HG02759 (cell line): ENCODE data around the gene GAB2.
"Not testable (repeated sequence)": the region's sequence is repeated elsewhere in the genome, so short reads cannot be mapped to it uniquely, and the experiment has no call there.

Experiments used
- ATAC-seq: cut with Tn5 transposase; IDR thresholded peaks from one replicate; pipeline ENCODE4 v1.9.1; 2021; ENCODE audit warnings: mild to moderate bottlenecking, moderate library complexity; ENCODE audit not compliant: unreplicated experiment

Gene GAB2

DNA sequence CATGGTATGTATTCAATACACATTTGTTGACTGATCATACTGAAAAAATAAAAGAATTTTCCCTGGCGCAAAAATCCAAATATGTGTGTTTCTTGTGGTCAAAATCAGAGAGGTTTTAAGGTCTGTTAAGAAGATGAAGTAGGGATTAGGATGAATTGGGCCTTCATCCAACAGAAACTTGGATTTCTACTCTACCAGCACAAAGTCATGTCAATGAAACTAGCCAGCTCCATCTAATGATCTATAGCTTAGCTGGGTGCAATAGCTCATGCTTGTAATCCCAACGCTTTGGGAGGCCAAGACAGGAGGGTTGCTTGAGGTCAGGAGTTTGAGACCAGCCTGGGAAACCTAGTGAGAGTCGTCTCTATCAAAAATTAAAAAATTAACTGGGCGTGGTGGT is 163.4 kb downstream of the GAB2 start:
- ATAC-seq = no peak

DNA sequence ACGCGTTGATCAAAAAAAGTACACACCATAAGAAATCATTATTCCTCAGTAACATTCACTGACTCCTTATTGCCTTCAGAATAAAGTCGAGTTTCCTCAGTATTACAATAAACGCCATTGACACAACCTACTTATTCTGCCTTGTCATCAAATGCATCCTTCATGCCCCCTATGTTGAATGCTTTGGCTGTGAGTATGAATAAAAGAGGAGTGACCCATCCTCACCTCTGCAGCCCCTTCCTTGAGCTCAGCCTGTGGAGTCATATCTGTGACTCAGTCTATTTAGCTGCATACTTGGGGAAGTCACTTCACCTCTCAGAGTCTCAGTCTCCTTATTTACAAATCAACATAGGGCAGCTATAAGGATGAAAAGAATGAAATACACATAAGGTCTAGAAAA is 163.8 kb downstream of the GAB2 start:
- no peak for ATAC-seq

DNA sequence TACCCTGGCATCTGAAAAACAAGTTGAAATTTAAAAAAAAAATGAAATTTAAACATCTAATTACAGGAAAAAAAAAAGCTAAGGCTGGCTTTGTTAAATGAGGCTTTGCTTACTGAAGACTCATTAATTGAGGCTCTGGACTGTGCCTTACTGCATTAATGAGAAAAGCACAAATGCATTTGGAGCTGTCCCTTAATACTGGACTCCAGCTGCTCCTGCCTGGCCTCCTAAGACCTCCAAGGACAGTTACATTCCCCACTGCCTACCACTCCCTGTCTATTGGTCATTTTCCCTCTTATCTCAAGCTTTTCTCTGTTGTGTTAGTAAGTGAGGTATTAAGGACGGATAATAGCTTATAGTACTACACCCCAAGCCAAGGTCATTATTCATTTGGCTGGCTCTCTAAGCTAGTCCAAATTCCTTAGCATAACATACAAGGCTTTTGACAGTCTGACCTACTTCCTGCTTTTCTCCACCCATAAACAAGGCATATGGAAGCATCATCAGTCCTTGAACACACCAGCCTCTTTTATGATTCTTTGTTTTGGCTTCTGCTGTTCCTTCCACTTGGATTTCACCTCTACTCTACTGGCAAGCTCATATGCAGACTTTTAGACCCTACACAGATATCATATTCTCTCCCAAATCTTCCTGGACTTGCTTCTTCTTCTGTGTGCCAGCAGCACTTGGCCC is 166.4 kb downstream of the GAB2 start:
- no peak for ATAC-seq

DNA sequence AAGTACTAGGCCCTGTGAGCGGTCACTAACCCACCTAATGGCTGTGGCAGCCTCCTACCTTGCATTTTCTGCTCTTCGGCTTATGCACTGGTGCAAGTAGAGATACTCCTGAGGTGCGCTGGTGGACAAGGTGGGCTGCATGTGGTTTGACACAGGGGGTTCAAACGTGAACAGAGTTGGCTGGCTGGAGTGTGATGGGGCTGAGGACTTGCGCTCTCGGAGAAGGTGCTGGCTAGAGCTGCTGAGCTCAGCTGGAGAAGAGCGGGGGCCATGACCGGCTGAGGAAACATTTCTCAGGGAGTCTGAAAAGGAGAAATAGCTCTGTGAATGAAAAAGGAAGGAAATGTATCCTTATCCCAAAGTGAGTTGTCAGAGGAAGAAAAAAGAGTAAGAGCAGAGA is 167.5 kb downstream of the GAB2 start:
- ATAC-seq = no peak

DNA sequence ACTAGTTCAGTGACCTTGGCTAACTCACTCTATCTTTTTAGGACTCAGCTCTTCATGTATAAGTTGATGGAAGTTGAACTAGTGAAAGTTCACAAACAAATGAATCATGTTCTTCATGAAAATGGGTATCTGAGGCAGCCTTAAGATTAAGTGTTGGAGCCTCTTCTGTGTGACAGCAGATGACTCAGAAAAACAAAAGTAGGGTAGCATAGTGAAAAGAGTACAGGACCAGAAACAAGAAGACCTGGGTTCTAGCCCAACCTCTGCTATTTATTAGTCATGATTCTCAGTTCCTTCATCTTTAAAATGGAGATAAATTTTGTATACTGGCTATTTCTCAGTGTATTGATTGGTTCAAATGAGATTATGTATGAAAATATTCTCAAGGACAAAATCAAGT is 168.7 kb downstream of the GAB2 start:
- no peak for ATAC-seq

DNA sequence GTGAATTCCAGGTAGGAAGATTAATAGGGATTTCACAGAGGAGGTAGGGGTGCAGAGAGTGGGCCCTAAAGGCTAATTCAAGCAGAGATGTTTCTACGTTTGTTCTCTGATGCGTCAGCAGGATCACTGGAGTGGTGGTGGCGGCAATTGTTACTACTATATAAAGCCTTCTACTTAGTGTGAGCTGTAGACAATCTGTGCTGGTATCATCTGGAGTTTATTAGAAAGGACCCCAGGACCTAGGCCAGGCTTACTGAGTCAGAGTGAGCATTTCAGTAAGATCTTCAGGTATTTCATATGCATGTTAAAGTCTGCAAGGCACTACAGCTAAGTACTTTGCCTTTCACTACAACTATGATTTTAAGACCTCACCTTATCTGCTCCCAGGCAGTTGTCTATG is 169.4 kb downstream of the GAB2 start:
- no peak for ATAC-seq

DNA sequence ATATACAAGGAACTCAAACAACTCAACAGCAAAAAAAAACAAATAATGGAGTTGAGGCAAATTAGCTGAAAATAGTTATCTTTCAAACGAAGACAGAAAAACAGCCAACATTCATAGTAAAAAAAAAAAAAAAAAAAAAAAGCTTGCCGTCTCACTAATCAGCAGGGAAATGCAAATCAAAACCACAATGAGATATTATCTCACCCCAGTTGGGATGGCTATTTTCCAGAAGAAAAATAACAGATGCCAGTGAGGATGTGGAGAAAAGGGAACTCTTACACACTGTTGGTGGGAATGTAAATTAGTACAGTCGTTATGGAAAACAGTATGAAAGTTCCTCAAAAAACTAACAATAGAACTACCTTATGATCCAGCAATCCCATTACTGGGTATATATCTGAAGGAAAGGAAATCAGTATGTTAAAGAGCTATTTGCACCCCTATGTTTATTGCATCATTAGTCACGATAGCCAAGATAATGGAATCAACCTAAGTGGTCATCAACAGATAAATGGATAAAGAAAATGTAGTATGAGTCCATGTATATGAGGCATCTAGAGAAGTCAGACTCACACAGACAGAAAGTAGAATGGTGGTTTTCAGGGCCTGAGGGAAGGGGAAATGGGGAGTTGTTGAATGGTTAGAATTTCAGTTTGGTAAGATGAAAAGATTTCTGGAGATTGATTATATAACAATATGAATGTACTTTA is 172.9 kb downstream of the GAB2 start:
- ATAC-seq = no peak

DNA sequence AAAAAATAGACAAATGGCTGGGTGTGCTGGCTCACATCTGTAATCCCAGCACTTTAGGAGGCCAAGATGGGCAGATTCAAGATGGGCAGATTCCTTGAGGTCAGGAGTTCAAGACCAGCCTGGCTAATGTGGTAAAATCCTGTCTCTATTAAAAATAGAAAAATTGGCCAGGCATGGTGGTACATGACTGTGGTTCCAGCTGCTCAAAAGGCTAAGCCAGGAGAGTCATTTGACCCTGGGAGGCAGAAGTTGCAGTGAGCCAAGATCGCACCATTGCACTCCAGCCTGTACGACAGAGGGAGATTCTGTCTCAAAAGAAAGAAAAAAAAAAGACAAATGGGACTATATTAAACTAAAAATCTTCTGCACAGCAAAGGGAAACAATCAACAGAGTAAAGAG is 173.5 kb downstream of the GAB2 start:
- ATAC-seq = no peak

DNA sequence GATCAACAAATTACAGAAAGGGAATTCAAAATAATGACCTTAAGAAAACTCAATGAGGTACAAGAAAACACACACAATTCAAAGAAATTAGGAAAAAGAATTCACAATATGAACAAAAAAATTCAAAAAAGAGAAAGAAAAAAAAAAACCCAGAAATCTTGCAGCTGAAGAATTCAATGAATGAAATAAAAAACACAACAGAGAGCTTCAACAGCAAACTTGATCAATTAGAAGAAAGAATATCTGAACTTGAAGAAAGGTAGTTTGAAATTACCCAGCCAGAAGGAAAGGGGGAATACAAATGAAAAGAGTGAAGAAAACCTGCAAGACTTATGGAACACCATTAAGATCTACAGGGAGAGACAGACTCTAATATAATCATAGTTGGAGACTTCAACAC is 176.1 kb downstream of the GAB2 start:
- ATAC-seq = no peak

DNA sequence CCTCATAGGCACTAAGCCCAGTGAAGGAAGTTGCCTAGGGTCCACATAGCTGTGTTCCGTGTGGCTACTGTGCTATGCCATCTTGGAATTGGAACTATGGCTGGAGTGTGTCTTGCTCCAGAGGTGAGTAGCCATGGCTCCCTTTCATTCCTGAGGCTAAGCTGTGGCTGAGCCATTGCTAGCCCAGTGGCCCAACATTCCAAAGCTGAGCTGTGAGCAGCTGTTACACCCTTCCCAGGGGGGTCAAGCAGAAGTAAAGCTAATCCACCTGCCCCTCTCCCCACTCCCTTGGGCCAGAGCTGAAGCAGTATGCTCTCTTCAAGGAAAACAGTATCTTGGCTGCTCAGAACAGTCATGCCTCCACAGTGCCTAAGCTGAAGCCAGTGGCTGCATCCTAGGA is 177.8 kb downstream of the GAB2 start:
- ATAC-seq = no peak

DNA sequence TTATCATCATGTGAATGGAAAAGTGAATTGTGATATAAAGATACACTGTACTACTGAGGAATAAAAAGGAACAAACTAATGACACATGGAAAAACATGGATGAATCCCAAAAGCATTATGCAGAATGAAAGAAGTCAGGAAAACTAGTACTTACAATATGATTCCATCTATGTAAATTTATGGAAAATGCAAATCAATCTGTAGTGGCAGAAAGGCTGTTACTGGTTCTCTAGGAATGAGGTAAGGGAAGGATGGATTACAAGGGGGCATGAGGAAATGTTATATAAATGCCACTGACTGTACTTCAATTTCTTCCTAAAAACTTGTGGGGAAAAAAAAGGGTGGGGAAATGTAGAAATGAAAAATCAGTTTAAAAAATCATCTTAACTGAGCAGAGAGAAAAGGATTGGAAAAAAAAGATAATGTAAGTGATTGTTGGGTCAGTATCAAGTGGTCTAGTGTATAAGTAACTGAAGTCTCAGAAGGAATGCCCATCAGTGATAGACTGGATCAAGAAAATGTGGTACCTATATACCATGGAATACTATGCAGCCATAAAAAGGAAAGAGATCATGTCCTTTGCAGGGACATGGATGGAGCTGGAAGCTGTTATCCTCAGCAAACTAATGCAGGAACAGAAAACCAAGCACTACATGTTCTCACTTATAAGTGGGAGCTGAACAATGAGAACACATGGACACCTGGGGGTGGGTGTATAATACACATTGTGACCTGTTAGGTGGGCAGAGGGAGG is 180.2 kb downstream of the GAB2 start:
- no peak for ATAC-seq

DNA sequence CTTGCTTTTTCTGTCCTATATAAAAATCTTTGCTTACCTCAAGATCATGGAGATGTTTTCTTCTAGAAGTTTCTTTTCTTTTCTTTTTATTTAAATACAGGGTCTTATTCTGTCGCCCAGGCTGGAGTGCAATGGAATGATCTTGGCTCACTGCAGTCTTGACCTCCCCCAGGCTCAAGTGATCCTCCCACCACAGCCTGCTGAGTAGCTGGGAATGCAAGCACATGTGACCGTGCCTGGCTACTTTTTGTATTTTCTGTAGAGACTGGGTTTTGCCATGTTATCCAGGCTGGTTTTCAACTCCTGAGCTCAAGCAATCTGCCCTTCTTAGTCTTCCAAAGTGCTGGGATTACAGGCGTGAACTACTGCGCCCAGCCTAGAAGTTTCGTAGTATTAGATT is 183.6 kb downstream of the GAB2 start:
- no peak for ATAC-seq

DNA sequence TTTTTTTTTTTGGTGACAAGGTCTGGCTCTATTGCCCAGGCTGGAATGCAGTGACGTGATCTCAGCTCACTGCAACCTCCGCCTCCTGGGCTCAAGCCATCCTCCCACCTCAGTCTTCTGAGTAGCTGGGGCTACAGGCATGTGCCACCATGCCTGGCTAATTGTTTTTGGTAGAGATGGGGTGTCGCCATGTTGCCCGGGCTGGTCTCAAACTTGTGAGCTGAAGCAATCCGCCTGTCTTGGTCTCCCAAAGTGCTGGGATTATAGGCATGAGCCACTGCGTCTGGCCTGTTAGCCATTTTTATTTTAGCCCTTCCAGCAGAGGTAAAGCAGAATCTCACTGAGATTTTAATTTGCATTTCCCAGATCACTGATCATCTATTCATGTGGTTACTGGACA is 184.6 kb downstream of the GAB2 start:
- ATAC-seq = not testable (repeated sequence)

DNA sequence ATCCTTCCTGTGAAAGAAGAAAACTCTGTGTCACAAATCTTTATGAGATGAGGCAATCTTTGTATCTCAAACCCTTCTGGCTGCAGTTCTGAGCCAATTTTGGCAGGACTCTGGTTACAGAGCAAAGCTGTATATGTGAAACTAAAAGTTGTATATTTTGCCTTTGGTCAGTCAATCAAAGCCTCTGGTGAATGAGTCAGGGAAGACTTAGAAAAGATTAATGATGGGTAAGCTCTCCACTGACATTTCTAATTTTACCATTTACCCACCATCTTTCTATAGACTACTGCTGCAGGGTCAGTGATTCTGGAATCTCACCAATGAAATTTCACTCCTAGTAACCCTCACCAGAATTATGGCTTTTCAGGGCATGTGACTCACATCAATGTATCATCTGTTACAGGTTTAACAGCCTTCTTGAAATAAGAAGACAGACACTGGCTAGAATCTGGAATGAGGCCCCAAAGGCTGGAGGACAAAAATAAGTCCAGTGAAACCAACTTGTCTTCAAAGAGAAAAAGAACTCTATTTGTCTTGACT is 185.6 kb downstream of the GAB2 start:
- ATAC-seq = no peak

DNA sequence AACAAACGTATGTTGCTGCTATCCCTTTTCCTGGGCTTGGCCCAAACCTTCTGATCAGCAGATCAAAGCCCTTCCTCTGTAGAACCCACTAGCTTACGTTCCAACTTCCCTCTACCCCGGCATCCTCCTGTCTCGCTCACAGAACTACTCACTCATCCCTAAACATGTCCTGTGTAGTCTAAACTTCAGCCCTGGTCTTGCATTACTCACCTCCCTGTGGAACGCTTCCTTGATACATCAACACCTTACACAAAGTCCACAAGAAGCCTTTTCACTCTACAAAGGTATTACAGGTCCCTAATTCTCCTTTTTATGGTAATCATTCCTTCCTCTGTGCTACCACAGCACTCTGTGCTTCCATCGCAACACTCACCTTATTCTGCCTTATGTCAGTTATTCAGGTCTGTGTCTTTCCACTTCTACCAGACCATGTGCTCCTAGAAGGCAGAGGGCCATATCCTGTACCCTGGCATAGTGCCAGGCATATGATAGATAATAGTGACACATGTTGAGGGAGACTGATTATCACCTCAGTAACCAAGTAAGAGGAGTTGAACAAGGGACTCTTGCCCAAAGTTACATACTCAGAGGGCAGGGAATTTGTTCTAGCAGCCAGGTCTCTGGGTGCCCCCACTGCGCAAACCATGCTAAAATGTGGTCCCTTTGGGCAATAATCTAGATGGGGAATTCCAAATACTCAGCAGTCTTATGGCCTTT is 187.3 kb downstream of the GAB2 start:
- no peak for ATAC-seq

DNA sequence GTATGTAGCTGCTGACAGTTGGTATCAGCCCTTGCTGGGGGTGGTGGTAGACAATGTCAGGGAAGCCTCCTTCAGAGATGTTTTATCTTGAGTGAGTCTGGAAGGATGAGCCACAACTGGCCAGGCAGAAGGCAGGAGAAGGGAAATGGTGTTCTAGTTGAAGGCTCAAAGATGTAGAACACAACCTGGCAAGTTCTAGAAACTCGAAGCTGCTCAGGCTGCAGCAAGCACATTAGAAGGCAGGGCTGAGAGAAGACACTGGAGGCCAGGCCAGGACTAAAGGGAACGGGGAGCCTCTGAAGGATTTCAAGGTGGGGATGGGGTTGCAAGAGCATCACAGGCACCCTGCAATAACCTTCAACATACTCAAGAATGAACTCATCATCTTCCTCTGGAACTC is 188.5 kb downstream of the GAB2 start:
- ATAC-seq = no peak

DNA sequence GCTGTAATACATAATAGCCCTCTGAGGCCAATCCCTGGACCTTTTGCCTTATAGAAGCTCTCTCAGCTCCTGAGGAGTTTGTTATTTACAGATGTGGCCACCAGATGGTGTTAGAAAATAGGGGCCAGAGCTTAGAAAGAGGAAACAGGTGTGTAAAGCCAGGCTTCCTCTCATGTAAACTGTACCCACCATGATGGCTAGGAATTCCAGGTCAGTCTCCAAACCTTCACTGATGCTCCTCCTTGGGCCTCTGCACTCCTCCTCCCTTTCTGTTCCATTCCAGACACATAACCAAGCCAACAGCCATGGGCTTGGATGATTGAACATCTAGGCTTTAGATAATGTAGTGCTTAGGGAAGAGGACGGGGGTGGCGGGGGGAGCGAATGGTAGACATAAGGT is 189.2 kb downstream of the GAB2 start:
- peak; percentile 51 for ATAC-seq

DNA sequence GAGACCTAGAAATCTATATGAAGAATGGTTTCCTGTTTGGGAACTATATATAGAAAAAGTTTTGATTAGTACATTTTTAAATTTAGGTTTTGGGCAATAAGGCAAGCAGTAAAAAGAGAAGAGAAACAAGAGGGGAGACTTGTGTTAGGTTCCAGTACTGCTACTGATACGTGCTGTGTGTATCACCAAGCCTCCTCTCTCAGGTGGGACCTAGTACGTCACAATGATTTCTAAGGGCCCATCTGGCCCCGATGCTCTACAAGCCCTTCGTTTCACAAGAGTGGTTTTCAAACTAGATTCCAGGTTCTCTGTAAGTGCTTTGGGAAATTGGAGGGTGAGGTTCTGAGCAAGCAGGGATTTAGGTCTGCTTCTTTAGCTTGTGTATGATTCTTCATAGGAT is 189.7 kb downstream of the GAB2 start:
- ATAC-seq = no peak

DNA sequence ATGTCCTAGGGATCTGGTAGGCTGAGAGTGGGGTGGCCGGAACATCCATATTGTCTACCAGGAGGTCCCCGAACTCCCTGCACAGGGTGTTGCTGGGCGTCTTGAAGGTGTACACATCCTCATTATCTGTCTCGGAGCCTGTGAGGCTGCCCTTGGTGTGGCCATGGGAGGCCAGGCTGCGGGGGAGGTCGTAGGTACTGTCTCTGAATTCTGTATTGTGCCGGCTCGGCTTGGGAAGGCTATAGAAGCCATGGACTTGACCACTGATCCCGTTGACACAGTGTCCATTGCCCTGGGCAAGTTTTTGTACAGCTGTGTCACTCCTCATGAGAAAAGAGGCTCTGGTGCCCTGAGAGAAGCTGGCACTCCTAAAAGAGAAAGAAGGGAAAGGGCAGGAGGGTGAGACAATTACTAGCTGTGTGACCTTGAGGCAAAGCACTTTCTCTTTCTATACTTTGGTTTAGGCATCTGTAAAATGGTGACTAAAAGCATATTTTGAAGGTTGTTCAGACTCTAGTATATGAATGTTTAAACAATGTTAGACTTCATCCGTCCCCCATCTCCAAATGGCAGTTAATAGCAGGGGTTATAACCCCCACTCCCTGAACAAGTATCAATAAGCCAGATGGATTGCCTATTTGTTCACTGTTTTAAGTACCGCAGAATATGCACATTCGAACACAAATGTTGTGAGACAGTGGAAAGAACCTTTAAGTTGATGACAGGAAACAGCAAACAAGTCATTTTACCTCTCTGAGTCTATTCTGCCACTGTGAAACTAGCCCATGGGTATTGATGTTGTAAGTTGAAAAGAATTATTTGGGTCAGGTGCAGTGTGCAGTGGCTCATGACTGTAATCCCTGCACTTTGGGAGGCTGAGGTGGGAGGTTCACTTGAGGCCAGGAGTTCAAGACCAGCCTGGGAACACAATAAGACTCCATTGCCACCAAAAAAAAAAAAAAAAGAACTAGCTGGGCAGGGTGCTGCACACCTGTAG is 190.6 kb downstream of the GAB2 start:
- ATAC-seq = no peak

DNA sequence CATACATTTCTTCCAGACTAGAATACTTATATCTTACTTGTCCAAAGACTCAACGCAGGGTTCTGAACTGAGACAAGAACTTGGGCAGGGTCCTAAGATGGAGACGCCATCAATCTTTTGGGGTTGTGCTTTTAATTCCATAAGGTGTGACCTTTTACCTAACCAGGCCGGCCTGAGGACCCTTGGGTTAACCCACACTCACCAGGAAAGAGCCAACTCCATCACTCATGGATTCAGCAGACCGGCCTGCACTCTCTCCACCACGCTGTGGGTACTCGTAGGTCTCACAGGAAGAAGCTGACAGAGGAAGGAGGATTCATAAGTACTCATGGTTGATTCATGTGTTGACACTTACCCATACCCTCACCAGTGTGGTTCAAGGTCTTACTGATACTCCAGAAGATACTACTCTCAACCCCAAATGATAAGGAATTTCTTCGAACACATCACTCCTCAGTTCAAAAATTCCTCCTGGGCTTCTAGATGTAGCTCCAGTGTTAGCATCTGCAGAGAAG is 192.7 kb downstream of the GAB2 start:
- ATAC-seq = no peak
